ENCODE results near the gene SYNDIG1L.

Gene SYNDIG1L

GRCh38 chr14:74429221-74429691 lies 3.2 kb upstream of the SYNDIG1L start:
- no peak for DNase-seq (ENCODE audit: low spot score)

GRCh38 chr14:74427651-74428050 lies 1.6 kb upstream of the SYNDIG1L start:
- no peak for DNase-seq (ENCODE audit: low spot score)

GRCh38 chr14:74425525-74426201 lies 347 bp downstream of the SYNDIG1L start:
- DNase-seq (ENCODE audit: low spot score), result peak; percentile 20

GRCh38 chr14:74424606-74425005 lies 1.4 kb downstream of the SYNDIG1L start:
- DNase-seq (ENCODE audit: low spot score), result no peak

- DNase-seq (ENCODE audit: low spot score), result no peak
Measured at GRCh38 chr14:74423246-74423645, 2.8 kb downstream of the SYNDIG1L start.

GRCh38 chr14:74421981-74422380 lies 4.0 kb downstream of the SYNDIG1L start:
- no peak for DNase-seq (ENCODE audit: low spot score)

- DNase-seq (ENCODE audit: low spot score), result no peak
Measured at GRCh38 chr14:74419086-74419485, 6.9 kb downstream of the SYNDIG1L start.

GRCh38 chr14:74418031-74418430 lies 8.0 kb downstream of the SYNDIG1L start:
- no peak for DNase-seq (ENCODE audit: low spot score)

- no peak for DNase-seq (ENCODE audit: low spot score)
Measured at GRCh38 chr14:74417611-74418010, 8.4 kb downstream of the SYNDIG1L start.

GRCh38 chr14:74417201-74417600 lies 8.8 kb downstream of the SYNDIG1L start:
- DNase-seq (ENCODE audit: low spot score), result no peak

GRCh38 chr14:74415115-74415437 lies 10.9 kb downstream of the SYNDIG1L start:
- no peak for DNase-seq (ENCODE audit: low spot score)

- no peak for DNase-seq (ENCODE audit: low spot score)
Measured at GRCh38 chr14:74414403-74415114, 11.5 kb downstream of the SYNDIG1L start.

GRCh38 chr14:74413627-74414026 lies 12.4 kb downstream of the SYNDIG1L start:
- no peak for DNase-seq (ENCODE audit: low spot score)

GRCh38 chr14:74412753-74413152 lies 13.3 kb downstream of the SYNDIG1L start:
- no peak for DNase-seq (ENCODE audit: low spot score)

GRCh38 chr14:74411671-74412070 lies 14.3 kb downstream of the SYNDIG1L start:
- no peak for DNase-seq (ENCODE audit: low spot score)

GRCh38 chr14:74409441-74409840 lies 16.6 kb downstream of the SYNDIG1L start:
- DNase-seq (ENCODE audit: low spot score), result no peak

GRCh38 chr14:74408870-74409269 lies 17.1 kb downstream of the SYNDIG1L start:
- DNase-seq (ENCODE audit: low spot score), result no peak

GRCh38 chr14:74407801-74408154 lies 18.2 kb downstream of the SYNDIG1L start:
- no peak for DNase-seq (ENCODE audit: low spot score)

GRCh38 chr14:74407021-74407800 lies 18.8 kb downstream of the SYNDIG1L start:
- DNase-seq (ENCODE audit: low spot score), result no peak

- DNase-seq (ENCODE audit: low spot score), result no peak
Measured at GRCh38 chr14:74405663-74406062, 20.3 kb downstream of the SYNDIG1L start.

GRCh38 chr14:74404435-74404834 lies 21.6 kb downstream of the SYNDIG1L start:
- DNase-seq (ENCODE audit: low spot score), result no peak

- DNase-seq (ENCODE audit: low spot score), result no peak
Measured at GRCh38 chr14:74403619-74404417, 22.2 kb downstream of the SYNDIG1L start.
